Endothelial cell of umbilical vein (primary cell): ENCODE measurements around the gene C5orf24. TPM values are rescaled to one million over a fixed set of nuclear protein-coding genes. Genes with fewer than 3 reads are reported as not detected.

ENCODE experiments used
- BruUV-seq: library from RNA; stranded (reverse); fragments of 400-500 nt; replicated peaks from 2 replicates; lab custom pipeline; 2021; lab: Mats Ljungman, UMichigan
- CTCF ChIA-PET: fragments of 300-600, 350-600 bp; sonication (Branson Sonifier 250); formaldehyde crosslinking; loops from one replicate; lab custom pipeline; 2021; ENCODE audit warnings: antibody characterized with exemption, inconsistent platforms; lab: Charles Lee
- POLR2A ChIA-PET: fragments of 300-600, 350-600 bp; sonication (Branson Sonifier 250); formaldehyde crosslinking; loops from one replicate; lab custom pipeline; 2021; ENCODE audit warnings: antibody characterized with exemption, inconsistent platforms; lab: Charles Lee
- DNase-seq: peaks from one replicate; pipeline ENCODE4 v3.0.0-alpha.2; 2011; ENCODE audit warnings: low read depth, low spot score
- FAIRE-seq: peaks from 2 replicates; lab custom pipeline; 2011; peaks lifted over from hg19 to GRCh38; lab: Jason Lieb, UNC
- H2AFZ ChIP-seq: 2 replicates; pipeline ENCODE4 v1.6.0; 2012; ENCODE audit warnings: low read depth, low read length, control low read depth, inconsistent platforms
- H3K27ac ChIP-seq: 2 replicates; pipeline ENCODE4 v1.5.1; 2011; ENCODE audit warnings: low read depth, mild to moderate bottlenecking, control low read depth, low read length, moderate library complexity; ENCODE audit not compliant: insufficient read depth
- H3K27me3 ChIP-seq, 2 experiments: 2 replicates each; pipeline versions ENCODE4 v1.6.0 to v1.6.1; 2011; ENCODE audit warnings: low read length in 2 of 2, mixed read lengths in 1 of 2; ENCODE audit not compliant: control insufficient read depth in 2 of 2, insufficient read depth in 2 of 2
- H3K36me3 ChIP-seq, 2 experiments: 2 replicates in 1 of 2; 3 replicates in 1 of 2; pipeline ENCODE4 v1.5.1; 2011; ENCODE audit warnings: low read length in 2 of 2, mild to moderate bottlenecking in 1 of 2, moderate library complexity in 1 of 2; ENCODE audit not compliant: control insufficient read depth in 2 of 2, insufficient read depth in 2 of 2; ENCODE audit errors: extremely low read depth in 1 of 2
- H3K4me1 ChIP-seq: 3 replicates; pipeline ENCODE4 v1.5.1; 2011; ENCODE audit warnings: mild to moderate bottlenecking, low read length; ENCODE audit not compliant: control insufficient read depth, insufficient read depth; ENCODE audit errors: extremely low read depth
- H3K4me2 ChIP-seq: 2 replicates; pipeline ENCODE4 v1.6.1; 2011; ENCODE audit warnings: low read length, control low read depth, mixed read lengths; ENCODE audit not compliant: insufficient read depth
- H3K4me3 ChIP-seq, 3 experiments: fragments of 200-600 bp in 1 of 3; sonication (generic), shearing (Covaris generic) in 1 of 3; replicated peaks in 1 of 3; 2 replicates each; pipeline ENCODE4 v1.5.1; 2011 to 2016; ENCODE audit warnings: control low read depth in 3 of 3, low read length in 3 of 3, mild to moderate bottlenecking in 2 of 3, inconsistent platforms in 1 of 3, low read depth in 1 of 3, moderate library complexity in 1 of 3; ENCODE audit not compliant: insufficient read depth in 1 of 3
- H3K79me2 ChIP-seq: 2 replicates; pipeline ENCODE4 v1.6.0; 2012; ENCODE audit warnings: low read length, inconsistent platforms; ENCODE audit not compliant: control insufficient read depth, insufficient read depth
- H3K9ac ChIP-seq: replicated peaks from 2 replicates; pipeline ENCODE3; 2011; ENCODE audit warnings: low read length, control low read depth; ENCODE audit not compliant: insufficient read depth; ENCODE audit errors: extremely low read depth
- H3K9me1 ChIP-seq: replicated peaks from 3 replicates; pipeline ENCODE4 v1.6.0; 2011; ENCODE audit warnings: mild to moderate bottlenecking, low read length; ENCODE audit not compliant: control insufficient read depth, insufficient read depth; ENCODE audit errors: extremely low read depth
- H3K9me3 ChIP-seq: replicated peaks from 2 replicates; pipeline ENCODE4 v1.5.1; 2012; ENCODE audit warnings: low read length, inconsistent platforms; ENCODE audit not compliant: control insufficient read depth, insufficient read depth
- H4K20me1 ChIP-seq: replicated peaks from 2 replicates; pipeline ENCODE3; 2011; ENCODE audit warnings: mild to moderate bottlenecking, low read length; ENCODE audit not compliant: control insufficient read depth, insufficient read depth; ENCODE audit errors: extremely low read depth
- CTCF ChIP-seq, 2 donors: IDR thresholded peaks; 1 replicate in 1 of 2; 2 replicates in 1 of 2; pipeline ENCODE4 v1.5.1; 2011; ENCODE audit warnings: low read length in 2 of 2, mild to moderate bottlenecking in 2 of 2, moderate library complexity in 2 of 2, control low read depth in 1 of 2, inconsistent platforms in 1 of 2, low read depth in 1 of 2; ENCODE audit not compliant: insufficient read depth in 1 of 2; ENCODE audit errors: extremely low read depth in 1 of 2
- EZH2 ChIP-seq: IDR thresholded peaks from 2 replicates; pipeline ENCODE4 v1.6.1; 2012; ENCODE audit warnings: borderline replicate concordance, low read depth, mild to moderate bottlenecking, moderate library complexity, low read length, inconsistent platforms; ENCODE audit not compliant: severe bottlenecking
- MYC ChIP-seq: IDR thresholded peaks from one replicate; pipeline ENCODE4 v1.6.1; 2011; ENCODE audit warnings: mild to moderate bottlenecking, low read depth, low read length
- POLR2AphosphoS5 ChIP-seq: IDR thresholded peaks from 2 replicates; pipeline ENCODE4 v1.6.1; 2012; ENCODE audit warnings: low read depth, mild to moderate bottlenecking, control low read depth, low read length, moderate library complexity; ENCODE audit not compliant: insufficient read depth
- dilution Hi-C: fragments of 300-500 bp; cut with MboI; formaldehyde crosslinking; loops from one replicate; pipeline ENCODE4 v1.15.0; 2019; ENCODE audit warnings: low sequenced_read_pairs; ENCODE audit not compliant: extremely low pct_ligation_motif_present
- intact Hi-C: fragments of 100-400 bp; cut with micrococcal nuclease; formaldehyde crosslinking; loops from one replicate; pipeline ENCODE4 v1.10.0; 2022
- polyA plus RNA-seq, 4 experiments: library from polyadenylated mRNA; depleted of rRNA in 3 of 4; stranded (reverse) in 3 of 4; unstranded in 1 of 4; fragments of >200 nt; gene quantifications; 2 replicates each; pipeline versions ENCODE4 v1.2.1 to v1.2.3, GENCODE V29; 2011 to 2012; ENCODE audit warnings: missing spikeins in 1 of 4
- total RNA-seq: library from RNA; stranded (reverse); gene quantifications from 2 replicates; pipeline ENCODE4 v1.2.3, GENCODE V29; 2021

The C5orf24 gene
- total and polyA plus RNA-seq, 2 donors (not counting 3 experiments of a cell fraction or from before 2014, with no cell fraction given) = 21.7 to 56.2 TPM

GRCh38 chr5:134905246-134905996 lies 59.7 kb downstream of the C5orf24 start:
- H3K9me3 ChIP-seq = no peaks in the 10 kb centered on the region
- no peaks in the 10 kb centered on the region for H4K20me1 ChIP-seq
- DNase-seq (peak; percentile 82), FAIRE-seq (peak; percentile 86)
- peak overlapping the region; percentile 8 to 71 (median 66) for H3K4me3 ChIP-seq
- ChIA-PET CTCF (interaction anchor here (0.8 to 3.1 kb wide), 22 partner anchors 12 to 602 kb away, joined by 3 to 25 read pairs (median 5); partner anchors contain the start of genes C5orf24, CAMLG, DDX46 and TXNDC15), POLR2A (interaction anchor here (1.3 to 1.9 kb wide), 2 partner anchors 60 to 166 kb away, joined by 4 to 6 read pairs; partner anchors contain the start of genes C5orf24 and CAMLG)
- H3K36me3 ChIP-seq = peaks cover 0 to 2% of the 10 kb centered on the region in 2 experiments
- H3K4me2 ChIP-seq = peak overlapping the region; percentile 41
- dilution Hi-C loops = no loop called here
- no peaks in the 10 kb centered on the region for H3K27me3 ChIP-seq
- peak overlapping the region; percentile 87 for H3K9ac ChIP-seq
- peak overlapping the region; percentile 85 for H3K27ac ChIP-seq
- peak overlapping the region; percentile 66 for H2AFZ ChIP-seq
- no peaks in the 10 kb centered on the region for H3K9me1 ChIP-seq
- BruUV-seq = TSS peak; percentile 43
- H3K79me2 ChIP-seq = peaks cover 2% of the 10 kb centered on the region
- intact Hi-C loops = loop anchor here (1.0 kb wide), 5 partner anchors 31 to 286 kb away; partner anchors contain the start of genes C5orf24, CAMLG and TXNDC15
- peak; percentile 42 to 48 for TF ChIP-seq CTCF (IDR thresholded peaks at IDR 0.05; ENCODE audit: extremely low read depth in 1 of 2, insufficient read depth in 1 of 2, low read depth in 1 of 2, low read length in 2 of 2)
- no peak for TF ChIP-seq EZH2
- H3K4me1 ChIP-seq = no peaks in the 10 kb centered on the region

- Histone ChIP-seq H3K4me1 (no peaks in the 10 kb centered on the region), H3K9ac (no peak overlapping the region), H3K9me3 (no peaks in the 10 kb centered on the region), H3K27me3 (no peaks in the 10 kb centered on the region), H3K36me3 (peaks cover 2 to 3% of the 10 kb centered on the region in 2 experiments), H3K4me2 (no peak overlapping the region), H3K9me1 (no peaks in the 10 kb centered on the region), H2AFZ (no peak overlapping the region), H4K20me1 (no peaks in the 10 kb centered on the region), H3K27ac (no peak overlapping the region), H3K4me3 (no peak overlapping the region), H3K79me2 (peaks cover 2% of the 10 kb centered on the region)
- no TSS peak for BruUV-seq
- POLR2A ChIA-PET = no interaction called here
- no peak for DNase-seq
- no peak for FAIRE-seq
- intact Hi-C loops (no loop called here), dilution Hi-C loops (no loop called here)
- no peak for TF ChIP-seq POLR2AphosphoS5
- no peak for TF ChIP-seq MYC
- no peak for TF ChIP-seq EZH2
- CTCF ChIA-PET = interaction anchor here (3.1 kb wide), 1 partner anchor 122 kb away, joined by 25 read pairs; no protein-coding TSS in a partner anchor
Measured at GRCh38 chr5:134906811-134907210, 61.0 kb downstream of the C5orf24 start.

Other genes with a start within 250 kb of the C5orf24 start
- 56.2 and 62.5 TPM in 2 replicates for gene SAR1B, start 213.1 kb upstream of the C5orf24 start, total RNA-seq
- gene SAR1B, start 213.1 kb upstream of the C5orf24 start, polyA plus RNA-seq = 13.1 and 18.6 TPM in 2 replicates
- gene SEC24A, start 197.2 kb upstream of the C5orf24 start, total RNA-seq = 28.6 and 30.0 TPM in 2 replicates
- 19.8 and 20.4 TPM in 2 replicates for gene SEC24A, start 197.2 kb upstream of the C5orf24 start, polyA plus RNA-seq
- gene CAMLG, start 107.4 kb upstream of the C5orf24 start, total RNA-seq = 32.9 and 33.3 TPM in 2 replicates
- gene CAMLG, start 107.4 kb upstream of the C5orf24 start, polyA plus RNA-seq = 10.2 and 14.7 TPM in 2 replicates
- 58.0 and 65.2 TPM in 2 replicates for gene DDX46, start 87.2 kb upstream of the C5orf24 start, total RNA-seq
- 8.8 and 16.0 TPM in 2 replicates for gene DDX46, start 87.2 kb upstream of the C5orf24 start, polyA plus RNA-seq
- gene TXNDC15, start 28.4 kb downstream of the C5orf24 start, total RNA-seq = 49.7 and 68.6 TPM in 2 replicates
- gene TXNDC15, start 28.4 kb downstream of the C5orf24 start, polyA plus RNA-seq = 57.2 and 63.0 TPM in 2 replicates
- gene PCBD2, start 59.2 kb downstream of the C5orf24 start, total RNA-seq = 10.0 and 10.7 TPM in 2 replicates
- 4.0 and 4.2 TPM in 2 replicates for gene PCBD2, start 59.2 kb downstream of the C5orf24 start, polyA plus RNA-seq
- gene CATSPER3, start 121.9 kb downstream of the C5orf24 start, total RNA-seq = 0.71 TPM in 1 of 2 replicates, not detected in the other
- gene CATSPER3, start 121.9 kb downstream of the C5orf24 start, polyA plus RNA-seq = 0.35 and 0.43 TPM in 2 replicates
- gene PITX1, start 188.3 kb downstream of the C5orf24 start, total RNA-seq = 0.42 and 6.0 TPM in 2 replicates
- gene PITX1, start 188.3 kb downstream of the C5orf24 start, polyA plus RNA-seq = 0.48 and 0.65 TPM in 2 replicates